H1 (cell line): Measurements from ENCODE around the gene LSM7.

Experiments
- JUN ChIP-seq: IDR thresholded peaks from 2 replicates; pipeline ENCODE4 v1.6.1; 2011; ENCODE audit warnings: low read depth, mild to moderate bottlenecking, improper control_type of control experiment, low read length
- TF ChIP-seq, protein P1 (sequence below): IDR thresholded peaks from 2 replicates; pipeline ENCODE4 v1.6.1; 2011; ENCODE audit warnings: low read depth, mild to moderate bottlenecking, low read length; ENCODE audit not compliant: insufficient read depth

DNA sequence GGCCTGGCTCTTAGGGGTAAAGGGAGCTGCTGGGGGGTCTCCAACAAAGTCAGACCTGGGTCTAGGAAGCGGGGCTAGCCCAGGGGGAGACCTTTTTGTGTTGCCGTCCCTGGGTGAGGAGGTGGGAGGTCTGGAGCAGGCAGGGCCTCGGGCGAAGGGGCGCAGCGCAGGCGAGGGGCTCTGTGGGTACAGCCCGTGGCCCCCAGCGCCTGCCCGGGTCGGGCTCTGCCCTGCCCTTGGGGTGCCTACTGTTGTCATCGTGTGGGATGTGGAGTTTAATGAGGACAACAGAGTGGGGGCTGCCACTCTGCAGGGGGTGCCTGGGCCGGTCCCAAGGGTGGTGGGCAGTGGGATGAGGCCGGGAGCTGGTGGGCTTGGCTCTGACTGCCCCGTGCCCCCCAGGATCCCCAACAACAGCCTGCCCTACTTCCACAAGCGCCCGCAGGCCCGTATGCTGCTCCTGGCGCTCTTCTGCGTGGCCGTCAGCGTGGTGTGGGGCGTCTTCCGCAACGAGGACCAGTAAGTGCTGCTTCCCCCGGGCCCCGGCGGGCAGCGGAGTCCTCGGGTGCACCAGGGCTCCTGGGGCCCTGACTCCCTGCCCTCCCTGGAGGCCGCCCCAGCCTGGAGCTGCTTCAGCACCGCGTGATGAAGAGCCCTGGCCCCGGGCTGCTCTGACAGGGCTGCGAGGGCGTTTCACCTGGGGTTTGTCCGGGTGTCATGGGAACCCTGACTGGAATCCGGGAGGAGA, 12.3 kb upstream of the LSM7 start:
- TF ChIP-seq, protein P1, sequence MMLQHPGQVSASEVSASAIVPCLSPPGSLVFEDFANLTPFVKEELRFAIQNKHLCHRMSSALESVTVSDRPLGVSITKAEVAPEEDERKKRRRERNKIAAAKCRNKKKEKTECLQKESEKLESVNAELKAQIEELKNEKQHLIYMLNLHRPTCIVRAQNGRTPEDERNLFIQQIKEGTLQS = no peak
- TF ChIP-seq JUN = no peak
